Measurements from ENCODE around the gene DEPDC7. TPM values are rescaled to one million over a fixed set of nuclear protein-coding genes. Genes with fewer than 3 reads are reported as not detected.
"Not testable (repeated sequence)": the region's sequence is repeated elsewhere in the genome, so short reads cannot be mapped to it uniquely, and the experiment has no call there.

The DEPDC7 gene
- polyA plus RNA-seq, 12 donors, result 9.5 to 27.1 (median 16.3) TPM; not detected in 1

DNA sequence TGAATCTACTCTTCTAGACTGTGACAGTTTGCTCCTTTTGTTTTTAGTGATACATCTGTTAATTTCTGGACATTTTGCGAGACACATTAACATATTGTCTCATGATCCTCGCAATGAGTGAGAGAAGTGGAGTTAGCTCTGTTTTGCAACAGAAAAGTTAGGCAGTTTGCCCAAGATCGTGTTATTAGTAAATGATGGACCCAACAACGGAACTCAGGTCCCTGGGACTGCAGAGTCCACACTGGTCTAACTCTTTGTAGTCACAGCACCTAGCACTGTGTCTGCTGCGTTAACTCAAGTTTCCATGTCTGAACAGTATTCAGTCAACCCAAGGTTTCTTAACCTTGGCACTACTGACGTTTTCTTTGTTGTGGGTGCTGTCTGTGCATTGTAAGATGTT, 3.2 kb downstream of the DEPDC7 start:
- no peak for DNase-seq

DNA sequence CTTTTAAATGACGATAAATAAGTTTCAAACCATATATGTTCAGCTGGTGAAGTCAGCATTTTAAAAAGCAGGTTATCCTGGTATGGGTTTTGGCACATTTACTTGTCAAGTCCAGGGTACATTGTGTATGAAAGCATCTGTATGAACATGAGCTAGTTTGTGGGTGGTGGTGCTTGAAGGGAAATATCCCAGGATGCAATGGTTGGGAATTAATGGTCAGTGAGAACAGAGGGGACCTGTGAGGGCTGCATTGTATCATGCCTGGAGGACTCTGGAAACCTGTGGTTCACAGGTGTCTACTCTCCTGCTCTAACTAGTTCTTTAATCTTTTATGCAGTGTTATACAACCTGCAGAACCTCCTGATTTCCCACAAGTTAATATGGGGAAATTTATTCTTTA, 5.8 kb downstream of the DEPDC7 start:
- no peak for DNase-seq

DNA sequence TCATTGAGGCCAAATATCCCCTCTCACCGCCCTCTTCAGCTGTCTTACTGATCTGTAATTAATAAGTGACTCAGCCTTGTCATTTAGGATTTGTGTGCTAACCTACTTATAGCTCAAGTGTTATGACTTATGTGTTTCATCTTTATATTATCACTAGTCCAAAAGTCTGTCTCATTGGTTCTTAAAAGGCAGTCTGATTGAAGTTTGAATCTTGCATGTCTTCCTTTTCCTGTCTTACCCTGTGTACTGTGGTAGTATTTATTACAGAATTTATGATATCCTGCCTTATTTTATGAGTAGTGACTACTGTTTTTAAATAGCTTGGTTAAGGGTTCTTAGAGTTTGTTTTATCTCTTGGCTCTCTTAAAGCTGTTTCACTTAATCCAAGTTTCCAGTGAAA, 6.3 kb downstream of the DEPDC7 start:
- no peak for DNase-seq

DNA sequence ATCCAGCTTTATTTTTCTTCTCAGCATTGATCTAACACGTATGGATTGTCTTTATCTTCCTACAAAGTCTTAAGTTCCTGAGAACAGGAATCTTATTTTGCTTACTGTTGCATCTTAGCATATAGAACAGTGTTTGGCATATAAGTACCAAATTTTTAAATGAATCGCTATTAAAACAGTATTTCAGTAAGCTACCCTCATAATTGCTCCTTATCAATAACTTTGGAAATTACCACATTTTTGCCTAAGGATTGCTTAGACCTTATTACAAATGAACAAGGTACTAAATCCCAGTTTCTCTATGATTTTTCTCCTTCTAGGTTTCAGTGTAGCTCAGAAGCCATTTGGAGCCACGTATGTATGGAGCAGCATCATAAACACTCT, 9.7 kb downstream of the DEPDC7 start:
- no peak for DNase-seq

GRCh38 chr11:33027233-33027632, 11.6 kb downstream of the DEPDC7 start:
- no peak for DNase-seq

DNA sequence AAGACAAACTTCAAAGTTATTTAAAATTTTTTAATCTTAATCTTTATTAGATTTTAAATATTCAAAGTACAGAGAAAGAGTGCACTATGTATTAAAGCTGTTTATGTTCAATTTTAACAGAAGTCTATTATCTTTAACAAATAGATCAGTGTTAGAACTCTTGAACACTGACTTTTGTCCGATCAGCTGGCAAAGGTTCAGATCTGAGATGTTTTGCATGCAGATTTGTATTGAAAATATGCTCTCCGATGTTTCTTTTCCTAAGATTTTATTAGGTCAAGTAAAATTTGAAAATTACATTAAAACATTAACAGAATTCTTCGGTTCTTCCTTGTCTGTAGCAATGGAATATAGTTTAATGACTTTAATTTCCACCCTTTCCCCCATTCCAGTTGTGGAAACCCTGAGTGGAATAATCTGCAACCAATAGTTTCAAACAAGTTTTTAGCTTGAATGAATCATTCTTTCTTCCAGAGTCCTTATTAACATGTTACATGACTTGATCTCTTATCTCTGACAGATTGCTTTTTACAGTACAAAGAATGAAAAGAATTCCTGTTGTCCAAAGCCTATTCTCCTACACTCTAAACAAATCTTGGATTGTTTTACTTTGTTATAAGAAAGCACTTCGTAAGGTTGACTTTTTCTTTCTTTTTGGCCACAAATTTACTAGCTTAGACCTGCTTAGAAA, 12.3 kb downstream of the DEPDC7 start:
- no peak for DNase-seq

DNA sequence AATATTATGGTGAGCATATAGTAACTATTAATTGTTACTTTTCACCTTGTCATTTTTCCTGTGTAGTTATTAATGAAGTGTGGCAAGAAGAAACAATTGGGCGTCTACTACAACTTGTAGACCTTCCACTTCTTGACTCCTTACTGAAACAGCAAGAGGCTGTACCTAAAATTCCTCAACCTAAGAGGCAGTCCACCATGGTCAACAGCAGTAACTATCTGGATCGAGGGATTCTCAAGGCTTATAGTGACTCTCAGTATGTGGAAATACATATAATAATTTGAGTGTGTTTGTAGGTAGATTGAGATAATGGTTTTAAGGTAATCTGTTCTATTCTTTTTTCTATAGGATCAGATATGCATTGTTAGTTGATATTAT, 12.8 kb downstream of the DEPDC7 start:
- no peak for DNase-seq

DNA sequence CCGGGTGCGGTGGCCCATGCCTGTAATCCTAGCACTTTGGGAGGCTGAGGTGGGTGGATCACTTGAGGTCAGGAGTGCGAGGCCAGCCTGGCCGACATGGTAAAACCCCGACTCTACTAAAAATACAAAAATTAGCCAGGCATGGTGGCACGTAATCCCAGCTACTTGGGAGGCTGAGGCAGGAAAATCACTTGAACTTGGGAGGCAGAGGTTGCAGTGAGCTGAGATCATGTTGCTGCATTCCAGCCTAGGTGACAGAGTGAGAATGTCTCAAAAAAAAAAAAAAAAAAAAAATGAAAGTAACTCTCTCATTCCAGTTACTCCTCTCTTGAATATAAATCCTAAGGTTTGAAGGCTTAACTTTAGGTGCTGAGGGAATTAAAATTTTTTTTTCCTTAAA, 13.5 kb downstream of the DEPDC7 start:
- DNase-seq, result not testable (repeated sequence)

GRCh38 chr11:33033493-33033892, 17.8 kb downstream of the DEPDC7 start:
- no peak for DNase-seq

DNA sequence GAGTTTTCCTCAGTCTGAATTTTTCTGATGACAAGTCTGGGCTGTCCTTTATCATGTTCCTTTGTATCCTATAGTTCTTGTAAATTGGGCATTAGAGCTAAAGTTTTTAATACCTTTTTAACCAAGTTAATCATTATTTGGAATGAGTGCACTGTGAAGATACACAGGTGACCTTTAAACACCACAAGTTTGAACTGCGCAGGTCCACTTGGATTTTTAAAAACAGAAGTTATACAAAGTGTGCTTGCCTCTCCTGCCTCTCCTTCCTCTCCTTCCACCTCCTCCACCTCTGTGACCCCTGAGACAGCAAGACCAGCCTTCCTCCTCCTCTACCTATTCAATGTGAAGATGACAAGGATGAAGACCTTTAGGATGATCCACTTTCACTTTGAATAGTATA, 19.3 kb downstream of the DEPDC7 start:
- DNase-seq, result no peak

- DNase-seq, result peak; percentile 97
These were observed 23.8 kb downstream of the DEPDC7 start, which contains the start of gene TCP11L1 for GRCh38 chr11:33039274-33040032. TSS of gene TCP11L1 (plus strand) at chr11:33039572. CDS start at chr11:33043774, 4,202 bp downstream.

DNA sequence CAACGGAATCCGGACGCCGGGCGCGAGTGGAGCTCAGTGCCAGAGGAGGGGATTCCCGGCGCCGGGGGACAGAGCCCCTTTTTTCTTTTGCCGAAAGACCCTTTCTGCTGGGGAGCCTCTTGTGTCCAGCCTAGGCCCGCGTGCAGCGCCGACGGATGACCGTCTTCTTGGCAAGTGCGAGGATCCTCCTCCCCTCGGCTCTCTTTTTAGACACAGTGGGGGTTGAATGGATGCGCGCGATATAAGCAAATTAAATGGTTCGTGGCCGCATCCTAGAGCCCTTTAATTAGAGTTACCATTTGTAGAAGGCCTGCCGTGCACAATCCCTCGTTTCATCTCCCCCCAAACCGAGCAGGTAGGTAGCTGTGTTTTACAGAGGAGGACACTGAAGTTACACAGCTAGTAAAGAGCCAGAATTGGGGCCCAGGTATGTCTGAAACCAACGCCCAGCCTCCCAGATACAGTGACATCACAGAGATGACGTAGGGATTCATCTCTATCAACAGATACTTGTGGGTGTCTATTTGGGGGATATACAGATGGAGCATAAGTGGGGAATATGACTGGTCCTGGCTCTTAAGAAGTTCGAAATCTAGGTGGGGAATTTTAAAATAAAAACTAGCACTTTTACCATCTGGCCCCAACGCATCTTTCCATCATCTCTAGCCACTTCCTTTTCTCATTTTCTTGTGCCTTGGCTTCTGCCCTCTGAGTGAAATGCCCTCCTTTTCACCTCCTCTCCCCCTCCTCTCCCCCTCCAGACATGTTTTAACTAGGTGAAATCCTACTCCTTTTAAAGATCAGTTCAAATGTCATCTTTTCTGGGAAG, 24.6 kb downstream of the DEPDC7 start:
- peak; percentile 30 for DNase-seq

DNA sequence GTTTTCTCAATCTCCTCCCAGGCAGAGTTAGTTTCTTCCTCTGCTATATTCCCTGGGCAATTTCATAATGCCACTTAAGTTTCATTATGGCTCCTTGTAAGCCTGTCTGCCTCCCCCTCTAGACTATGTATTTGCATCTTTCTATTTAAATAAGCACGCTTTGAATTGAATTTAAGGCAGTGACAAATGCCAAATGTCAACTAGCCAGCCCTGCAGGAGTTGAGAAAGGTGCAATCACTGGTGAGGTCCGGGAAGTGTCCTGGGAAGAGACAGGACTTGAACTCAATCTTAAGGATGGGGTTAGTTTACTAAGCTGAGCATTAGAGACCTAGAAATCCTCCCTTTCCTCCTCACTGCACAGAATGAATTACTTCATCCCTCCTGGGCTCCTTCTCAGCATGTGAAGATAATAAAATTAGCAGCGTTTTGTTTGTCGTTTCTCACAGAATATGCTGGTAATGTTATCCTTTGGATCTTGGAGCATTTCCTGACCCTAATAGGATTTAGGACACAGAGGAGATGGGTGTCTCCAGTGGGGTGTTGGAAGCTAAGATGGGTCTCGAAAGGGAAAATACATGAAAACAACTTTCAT, 25.3 kb downstream of the DEPDC7 start:
- no peak for DNase-seq

- no peak for DNase-seq
These were observed 27.6 kb downstream of the DEPDC7 start for GRCh38 chr11:33043221-33043830.

GRCh38 chr11:33044285-33044756, 28.6 kb downstream of the DEPDC7 start:
- DNase-seq, result no peak

DNA sequence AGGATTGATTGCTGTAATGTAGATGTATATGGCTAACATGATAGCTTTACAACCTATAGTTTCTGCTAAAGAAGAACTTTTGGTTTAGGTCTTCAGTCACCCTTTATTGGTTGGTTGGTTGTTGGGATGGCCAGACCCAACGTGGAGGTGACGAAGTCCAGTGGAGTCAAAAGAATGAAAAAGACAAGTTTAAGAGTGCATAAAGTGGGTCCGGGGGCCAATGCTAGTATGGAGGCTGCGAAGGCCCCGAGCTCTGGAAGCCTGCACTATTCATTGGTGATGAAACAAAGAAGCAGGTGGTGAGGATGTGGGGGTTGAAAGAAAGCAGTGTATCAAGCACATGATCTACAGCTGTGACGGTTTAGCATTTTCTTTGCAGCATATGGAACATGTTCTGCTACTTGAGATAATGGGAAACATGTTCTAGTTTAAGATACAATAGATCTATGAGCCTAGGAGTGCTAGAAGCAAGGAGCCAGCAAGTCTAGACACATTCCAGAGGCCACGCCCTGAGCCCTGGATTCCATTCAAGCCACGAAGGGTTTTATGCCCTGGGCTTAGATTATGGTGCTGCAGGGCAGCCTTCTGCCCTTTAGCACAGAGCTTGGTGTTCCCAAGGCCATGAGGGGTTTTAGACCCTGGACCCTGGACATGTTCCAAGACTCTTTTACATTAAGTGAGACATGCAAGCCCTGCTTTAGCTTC, 30.0 kb downstream of the DEPDC7 start:
- DNase-seq, result no peak

GRCh38 chr11:33048701-33049100, 33.0 kb downstream of the DEPDC7 start:
- DNase-seq, result not testable (repeated sequence)

DNA sequence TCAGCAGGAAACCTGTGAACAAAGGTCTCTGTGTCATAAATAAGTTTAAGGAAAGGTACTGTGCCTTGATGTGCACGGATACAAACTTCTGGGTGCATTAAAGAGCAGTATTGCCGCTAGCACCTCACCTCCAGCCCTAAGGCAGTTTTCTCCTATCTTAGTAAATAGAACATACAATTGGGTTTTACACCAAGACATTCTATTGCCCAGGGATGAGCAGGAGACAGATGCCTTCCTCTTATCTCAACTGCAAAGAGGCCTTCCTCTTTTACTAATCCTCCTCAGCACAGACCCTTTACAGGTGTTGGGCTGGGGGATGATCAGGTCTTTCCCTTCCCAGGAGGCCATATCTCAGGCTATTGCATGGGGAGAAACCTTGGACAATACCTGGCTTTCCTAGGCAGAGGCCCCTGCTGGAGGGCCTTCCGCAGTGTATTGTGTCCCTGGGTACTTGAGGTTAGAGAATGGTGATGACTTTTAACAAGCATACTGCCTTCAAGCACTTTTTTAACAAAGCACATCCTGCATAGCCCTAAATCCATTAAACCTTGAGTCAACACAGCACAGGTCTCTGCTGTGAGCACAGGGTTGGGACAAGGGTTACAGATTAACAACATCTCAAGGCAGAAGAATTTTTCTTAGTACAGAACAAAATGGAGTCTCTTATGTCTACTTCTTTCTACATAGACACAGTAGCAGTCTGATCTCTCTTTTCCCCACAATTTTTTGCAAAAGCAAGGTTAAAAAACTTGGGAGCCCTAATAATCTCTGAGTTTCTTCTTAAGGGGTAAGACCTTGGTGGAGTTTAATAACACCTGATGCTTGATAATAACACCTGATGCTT, 34.1 kb downstream of the DEPDC7 start:
- not testable (repeated sequence) for DNase-seq

DNA sequence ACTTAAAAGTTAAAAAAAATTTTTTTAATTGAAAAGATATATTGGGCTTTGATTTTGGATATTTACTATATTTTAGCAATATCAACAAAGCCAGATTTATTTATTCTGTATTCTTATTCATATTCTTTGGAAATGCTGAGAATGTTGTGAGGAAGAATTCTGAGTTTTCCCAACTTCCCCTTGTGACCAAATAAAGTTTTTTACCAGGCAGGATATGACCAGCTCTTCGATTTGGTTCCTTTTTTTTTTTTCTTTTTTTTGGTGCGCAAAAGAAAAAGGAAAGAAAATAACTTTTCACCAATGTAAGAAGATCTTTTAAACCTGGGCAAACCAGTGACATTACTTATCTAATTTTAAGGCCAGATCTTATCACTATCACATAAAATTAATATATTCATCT, 36.6 kb downstream of the DEPDC7 start:
- DNase-seq, result no peak

- DNase-seq, result no peak
These were observed 39.7 kb downstream of the DEPDC7 start for GRCh38 chr11:33055375-33055774.
